Thoracic aorta (tissue), 2 donors: ENCODE measurements around the gene ZNF37A. TPM values are rescaled to one million over a fixed set of nuclear protein-coding genes. Genes with fewer than 3 reads are reported as not detected.
"Not testable (repeated sequence)": the region's sequence is repeated elsewhere in the genome, so short reads cannot be mapped to it uniquely, and the experiment has no call there.

ENCODE experiments used
- ATAC-seq: fragments of 150-250 bp; one replicate; pipeline ENCODE4 v1.8.0; 2017; ENCODE audit warnings: low read depth; ENCODE audit not compliant: insufficient number of reproducible peaks, low FRiP score
- DNase-seq: peaks from one replicate; pipeline ENCODE4 v3.0.0-alpha.2; 2020; ENCODE audit warnings: low spot score
- H3K27ac ChIP-seq, 2 donors: fragments of 200-600 bp; sonication (generic); 1 replicate in 1 of 2; 2 replicates in 1 of 2; pipeline ENCODE4 v1.5.1; 2016; ENCODE audit warnings: mild to moderate bottlenecking in 2 of 2, moderate library complexity in 2 of 2
- H3K27me3 ChIP-seq: fragments of 200-600 bp; sonication (generic); replicated peaks from 2 replicates; pipeline ENCODE4 v1.6.0; 2016; ENCODE audit warnings: mild to moderate bottlenecking; ENCODE audit not compliant: insufficient read depth
- H3K36me3 ChIP-seq: fragments of 200-600 bp; sonication (generic); one replicate; pipeline ENCODE4 v1.5.1; 2016
- H3K4me1 ChIP-seq, 2 donors: fragments of 200-600 bp; sonication (generic); 1 replicate in 1 of 2; 2 replicates in 1 of 2; pipeline versions ENCODE4 v1.5.1 to v1.6.0; 2016; ENCODE audit warnings: low read depth in 2 of 2, mild to moderate bottlenecking in 1 of 2; ENCODE audit not compliant: control insufficient read depth in 1 of 2
- H3K4me3 ChIP-seq: fragments of 200-600 bp; sonication (generic); 2 replicates; pipeline ENCODE4 v1.5.1; 2016; ENCODE audit warnings: mild to moderate bottlenecking
- H3K9me3 ChIP-seq: fragments of 200-600 bp; sonication (generic); 2 replicates; pipeline ENCODE4 v1.5.1; 2016
- total RNA-seq, 2 donors: library from RNA; depleted of rRNA; stranded (reverse); fragments of >200 nt; gene quantifications; one replicate each; pipeline versions ENCODE4 v1.1.0 to v1.2.3, GENCODE V29; 2016
- TF ChIP-seq, protein P1 (sequence below): fragments of 200-600 bp; sonication (generic); IDR thresholded peaks from one replicate; pipeline ENCODE4 v1.5.1; 2019; ENCODE audit warnings: antibody characterized with exemption

The ZNF37A gene
- 10 to 100 TPM; 18.4 to 43.3 TPM for total RNA-seq

DNA sequence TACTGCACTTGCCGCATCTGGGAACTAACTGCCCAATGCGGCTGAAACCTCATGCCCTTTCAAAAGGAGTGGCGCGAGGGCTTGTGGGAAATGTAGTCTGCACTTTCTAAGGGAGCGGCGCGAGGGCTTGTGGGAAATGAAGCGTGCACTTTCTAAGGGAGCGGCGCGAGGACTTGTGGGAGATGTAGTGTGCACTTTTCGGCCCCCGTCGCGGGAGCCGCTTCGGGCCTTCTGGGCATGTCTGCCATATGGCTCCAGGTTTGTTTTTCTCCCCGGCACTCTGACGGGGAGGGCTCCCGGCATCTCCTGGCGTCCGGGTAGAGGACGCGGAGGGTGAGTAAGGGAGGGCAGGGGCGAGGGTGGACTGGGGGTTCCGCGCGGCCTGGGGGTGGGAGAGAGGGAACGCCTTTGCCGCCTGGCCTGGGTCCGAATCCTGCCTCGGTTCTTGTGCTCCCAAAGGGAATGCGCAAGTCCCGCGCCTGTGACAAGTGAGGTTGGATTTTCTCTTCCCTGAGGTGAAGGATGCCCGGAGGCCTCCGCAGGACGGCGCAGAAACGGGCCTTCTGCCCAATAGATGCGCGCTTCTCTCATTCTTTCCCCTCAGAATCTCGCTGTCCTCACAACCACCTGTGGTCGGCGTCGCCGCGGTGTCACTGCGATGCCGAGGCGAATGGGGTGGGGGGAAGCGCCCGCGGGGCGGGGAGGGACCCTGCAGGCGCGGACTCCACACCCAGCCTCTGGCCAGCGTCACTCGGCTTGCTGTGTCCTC lies at the start of gene ZNF37A:
TSS of gene ZNF37A (plus strand) at position 180 of the 769 bp plus-strand sequence. CDS start 2,281 bp downstream, outside the sequence.
- H3K4me3 ChIP-seq: peak within 1 kb of the TSS; percentile 95
- H3K9me3 ChIP-seq: no peaks in the 10 kb centered on the region
- H3K27me3 ChIP-seq: no peaks in the 10 kb centered on the region
- H3K4me1 ChIP-seq: peaks cover 6 to 18% of the 10 kb centered on the region in 2 donors
- H3K36me3 ChIP-seq: peaks cover 22% of the 10 kb centered on the region
- TF ChIP-seq, protein P1, sequence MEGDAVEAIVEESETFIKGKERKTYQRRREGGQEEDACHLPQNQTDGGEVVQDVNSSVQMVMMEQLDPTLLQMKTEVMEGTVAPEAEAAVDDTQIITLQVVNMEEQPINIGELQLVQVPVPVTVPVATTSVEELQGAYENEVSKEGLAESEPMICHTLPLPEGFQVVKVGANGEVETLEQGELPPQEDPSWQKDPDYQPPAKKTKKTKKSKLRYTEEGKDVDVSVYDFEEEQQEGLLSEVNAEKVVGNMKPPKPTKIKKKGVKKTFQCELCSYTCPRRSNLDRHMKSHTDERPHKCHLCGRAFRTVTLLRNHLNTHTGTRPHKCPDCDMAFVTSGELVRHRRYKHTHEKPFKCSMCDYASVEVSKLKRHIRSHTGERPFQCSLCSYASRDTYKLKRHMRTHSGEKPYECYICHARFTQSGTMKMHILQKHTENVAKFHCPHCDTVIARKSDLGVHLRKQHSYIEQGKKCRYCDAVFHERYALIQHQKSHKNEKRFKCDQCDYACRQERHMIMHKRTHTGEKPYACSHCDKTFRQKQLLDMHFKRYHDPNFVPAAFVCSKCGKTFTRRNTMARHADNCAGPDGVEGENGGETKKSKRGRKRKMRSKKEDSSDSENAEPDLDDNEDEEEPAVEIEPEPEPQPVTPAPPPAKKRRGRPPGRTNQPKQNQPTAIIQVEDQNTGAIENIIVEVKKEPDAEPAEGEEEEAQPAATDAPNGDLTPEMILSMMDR: no peak
- DNase-seq (peak; percentile 92), ATAC-seq (peak; percentile 96)
- peak within 1 kb of the TSS; percentile 83 to 91 for H3K27ac ChIP-seq

DNA sequence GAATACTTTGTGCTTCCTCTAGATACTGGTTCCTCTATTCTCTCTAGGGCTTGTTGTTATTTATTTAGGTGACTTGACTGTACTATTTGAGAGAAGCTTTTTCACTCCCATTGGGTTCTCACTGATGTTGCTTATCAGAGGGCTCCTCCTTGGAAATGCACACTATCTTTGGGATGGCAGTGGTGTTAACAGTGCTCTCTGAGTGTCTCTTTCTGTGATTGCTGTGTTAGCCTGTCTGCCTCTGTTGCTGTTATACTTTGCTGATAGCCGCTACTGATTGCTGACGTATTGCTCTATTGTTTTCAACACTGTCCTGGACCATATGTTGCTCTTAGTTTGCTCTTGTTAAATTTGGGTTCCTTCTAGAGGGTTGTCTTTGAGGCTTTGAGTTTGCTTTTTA lies 49.0 kb upstream of the ZNF37A start:
- H3K27me3 ChIP-seq: no peaks in the 10 kb centered on the region
- H3K4me1 ChIP-seq: no peaks in the 10 kb centered on the region
- DNase-seq (no peak), ATAC-seq (no peak)
- H3K27ac ChIP-seq: no peak overlapping the region
- H3K4me3 ChIP-seq: no peak overlapping the region
- TF ChIP-seq, protein P1: no peak
- peaks cover 2% of the 10 kb centered on the region for H3K9me3 ChIP-seq
- H3K36me3 ChIP-seq: peaks cover 7% of the 10 kb centered on the region

DNA sequence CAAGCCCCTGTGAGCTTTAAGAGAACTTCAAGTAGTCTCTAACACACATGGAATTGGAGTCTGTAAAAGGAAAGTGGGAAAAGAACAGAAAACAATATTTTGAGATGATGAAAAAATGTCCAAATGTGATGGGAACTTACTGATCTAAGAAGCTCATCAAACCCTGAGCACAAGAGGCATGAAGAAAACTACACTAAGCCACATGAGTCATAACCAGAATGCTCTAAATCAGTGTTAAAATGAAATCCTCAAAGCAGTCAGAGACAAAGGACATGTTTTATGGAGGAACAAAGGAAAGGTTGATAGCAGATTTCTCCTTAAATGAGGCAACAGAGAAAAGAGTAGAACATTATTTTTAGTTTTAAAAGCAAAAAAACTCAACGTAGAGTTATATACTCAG lies 46.5 kb upstream of the ZNF37A start:
- peaks cover 7% of the 10 kb centered on the region for H3K36me3 ChIP-seq
- no peak for ATAC-seq

DNA sequence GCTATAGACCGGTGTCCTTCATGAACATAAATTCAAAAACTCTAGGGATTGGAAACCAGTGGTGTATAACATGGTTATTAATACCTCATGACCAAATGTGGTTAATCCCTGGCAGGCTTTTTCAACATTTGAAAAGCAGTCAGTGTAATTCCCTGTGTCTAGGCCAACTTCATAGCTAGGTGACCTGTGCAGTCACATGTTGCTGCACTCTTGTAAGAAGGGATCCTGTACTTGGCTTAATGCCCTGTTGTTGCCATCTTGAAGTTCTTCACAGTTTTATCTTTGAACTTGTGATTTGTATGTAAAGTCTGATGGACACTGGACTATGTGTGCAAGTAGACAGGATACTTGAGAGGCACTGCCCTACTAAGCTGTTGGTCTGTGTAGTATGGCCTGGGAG lies 43.9 kb upstream of the ZNF37A start:
- TF ChIP-seq, protein P1: no peak
- no peaks in the 10 kb centered on the region for H3K4me1 ChIP-seq
- DNase-seq: no peak
- H3K27me3 ChIP-seq: no peaks in the 10 kb centered on the region
- H3K27ac ChIP-seq: no peak overlapping the region
- peaks cover 24% of the 10 kb centered on the region for H3K9me3 ChIP-seq
- no peak overlapping the region for H3K4me3 ChIP-seq
- H3K36me3 ChIP-seq: peaks cover 30% of the 10 kb centered on the region
- no peak for ATAC-seq

More for the DNA sequence above, 46.5 kb upstream of the ZNF37A start:
- H3K4me3 ChIP-seq: no peak overlapping the region
- H3K27ac ChIP-seq: no peak overlapping the region
- no peaks in the 10 kb centered on the region for H3K4me1 ChIP-seq
- H3K27me3 ChIP-seq: no peaks in the 10 kb centered on the region
- DNase-seq: no peak
- peaks cover 2% of the 10 kb centered on the region for H3K9me3 ChIP-seq
- TF ChIP-seq, protein P1: no peak

DNA sequence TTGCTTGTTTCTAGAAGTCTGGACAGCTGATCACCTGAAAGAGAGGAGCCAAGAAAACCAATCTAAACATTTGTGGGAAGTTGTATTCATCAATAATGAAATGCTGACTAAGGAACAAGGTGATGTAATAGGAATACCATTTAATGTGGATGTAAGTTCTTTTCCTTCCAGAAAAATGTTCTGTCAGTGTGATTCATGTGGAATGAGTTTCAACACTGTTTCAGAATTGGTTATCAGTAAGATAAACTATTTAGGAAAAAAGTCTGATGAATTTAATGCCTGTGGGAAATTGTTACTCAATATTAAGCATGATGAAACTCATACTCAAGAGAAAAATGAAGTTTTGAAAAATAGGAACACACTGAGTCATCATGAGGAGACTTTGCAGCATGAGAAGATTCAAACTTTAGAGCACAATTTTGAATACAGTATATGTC lies 39.8 kb upstream of the ZNF37A start:
- H3K27ac ChIP-seq: no peak overlapping the region

DNA sequence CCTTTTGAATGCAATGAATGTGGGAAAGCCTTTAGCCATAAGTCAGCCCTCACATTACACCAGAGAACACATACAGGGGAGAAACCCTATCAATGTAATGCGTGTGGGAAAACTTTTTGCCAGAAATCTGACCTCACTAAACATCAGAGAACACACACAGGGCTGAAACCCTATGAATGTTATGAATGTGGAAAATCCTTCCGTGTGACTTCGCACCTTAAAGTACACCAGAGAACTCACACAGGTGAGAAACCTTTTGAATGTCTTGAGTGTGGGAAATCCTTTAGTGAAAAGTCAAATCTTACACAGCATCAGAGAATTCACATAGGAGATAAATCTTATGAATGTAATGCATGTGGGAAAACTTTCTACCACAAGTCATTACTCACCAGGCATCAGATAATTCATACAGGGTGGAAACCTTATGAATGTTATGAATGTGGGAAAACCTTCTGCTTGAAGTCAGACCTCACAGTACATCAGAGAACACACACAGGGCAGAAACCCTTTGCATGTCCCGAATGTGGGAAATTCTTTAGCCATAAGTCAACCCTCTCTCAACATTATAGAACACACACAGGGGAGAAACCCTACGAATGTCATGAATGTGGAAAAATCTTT lies 38.8 kb upstream of the ZNF37A start:
- ATAC-seq, H3K27ac ChIP-seq, H3K27me3 ChIP-seq, DNase-seq, H3K4me1 ChIP-seq, H3K4me3 ChIP-seq: not testable (repeated sequence)
- peaks cover 42% of the 10 kb centered on the region for H3K36me3 ChIP-seq
- H3K9me3 ChIP-seq: peaks cover 48% of the 10 kb centered on the region

More for the DNA sequence above, 39.8 kb upstream of the ZNF37A start:
- TF ChIP-seq, protein P1: no peak
- H3K36me3 ChIP-seq: peaks cover 37% of the 10 kb centered on the region
- ATAC-seq (no peak), DNase-seq (no peak)
- no peaks in the 10 kb centered on the region for H3K27me3 ChIP-seq
- H3K4me3 ChIP-seq: no peak overlapping the region
- H3K9me3 ChIP-seq: peaks cover 48% of the 10 kb centered on the region
- H3K4me1 ChIP-seq: no peaks in the 10 kb centered on the region

DNA sequence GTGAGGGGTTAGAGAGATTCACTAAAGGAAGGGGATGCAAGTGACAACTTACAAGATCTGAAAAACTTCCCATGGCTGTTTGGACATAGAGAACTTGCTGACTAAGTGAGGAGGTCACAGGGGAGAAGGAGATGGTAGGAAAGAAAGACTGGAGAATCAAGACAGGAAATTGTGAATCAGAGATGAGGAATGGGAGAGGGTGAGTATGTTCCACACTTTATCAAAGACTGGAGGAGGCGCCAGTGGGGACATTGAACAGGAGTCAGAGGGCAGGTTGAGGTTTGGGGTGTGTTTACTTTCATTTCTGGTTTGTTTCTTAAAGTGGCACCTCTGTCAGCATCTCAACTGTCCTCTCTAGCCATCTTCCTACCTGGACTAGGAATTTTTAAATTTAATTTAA lies 24.5 kb upstream of the ZNF37A start:
- H3K4me3 ChIP-seq, ATAC-seq, DNase-seq, H3K27me3 ChIP-seq, H3K27ac ChIP-seq, H3K9me3 ChIP-seq, H3K36me3 ChIP-seq, H3K4me1 ChIP-seq: not testable (repeated sequence)
